SK-N-SH treated with all-trans-retinoic acid at 6 μM for 48 hours (cell line): ENCODE measurements around the gene PTPRJ.

Experiments used
- ATAC-seq: fragments of 200-7000 bp; cut with Tn5 transposase; 3 replicates; pipeline ENCODE4 v1.9.1; 2020; ENCODE audit warnings: mild to moderate bottlenecking, moderate library complexity
- ARNTL ChIP-seq: fragments of 450-650 bp; formaldehyde crosslinking; IDR thresholded peaks from 2 replicates; pipeline ENCODE4 v1.5.0; 2020; ENCODE audit warnings: low read depth, mild to moderate bottlenecking, moderate library complexity, borderline replicate concordance
- BACH2 ChIP-seq: fragments of 250-450 bp; sonication (Bioruptor Pico); IDR thresholded peaks from 2 replicates; pipeline ENCODE4 v1.9.0; 2021; ENCODE audit warnings: mild to moderate bottlenecking, borderline replicate concordance
- CSDC2 ChIP-seq: fragments of 250-450 bp; sonication (Bioruptor Pico); IDR thresholded peaks from 2 replicates; pipeline ENCODE4 v1.5.0; 2020; ENCODE audit warnings: mild to moderate bottlenecking, moderate library complexity
- GLIS3 ChIP-seq: fragments of 250-450 bp; sonication (Bioruptor Pico); IDR thresholded peaks from 2 replicates; pipeline ENCODE4 v1.5.0; 2020; ENCODE audit warnings: mild to moderate bottlenecking, moderate library complexity
- ISL1 ChIP-seq: fragments of 250-450 bp; sonication (Bioruptor Pico); IDR thresholded peaks from 2 replicates; pipeline ENCODE4 v2.1.2; 2022; ENCODE audit warnings: mild to moderate bottlenecking, moderate library complexity
- TCF4 ChIP-seq: fragments of 250-450 bp; sonication (Bioruptor Pico); IDR thresholded peaks from 2 replicates; pipeline ENCODE4 v1.8.0; 2021; ENCODE audit warnings: mild to moderate bottlenecking, moderate library complexity, borderline replicate concordance
- ZC3H10 ChIP-seq: fragments of 250-450 bp; sonication (Bioruptor Pico); IDR thresholded peaks from 2 replicates; pipeline ENCODE4 v1.5.1; 2021; ENCODE audit warnings: mild to moderate bottlenecking, moderate library complexity
- ZFP3 ChIP-seq: fragments of 250-450 bp; sonication (Bioruptor Pico); IDR thresholded peaks from 2 replicates; pipeline ENCODE4 v1.5.0; 2020; ENCODE audit warnings: mild to moderate bottlenecking, moderate library complexity
- ZFP30 ChIP-seq: fragments of 450-650 bp; formaldehyde crosslinking; IDR thresholded peaks from 2 replicates; pipeline ENCODE4 v1.5.0; 2022; ENCODE audit warnings: mild to moderate bottlenecking, moderate library complexity
- ZNF565 ChIP-seq: fragments of 450-650 bp; formaldehyde crosslinking; conservative IDR thresholded peaks from 2 replicates; pipeline ENCODE4 v1.5.0; 2020; ENCODE audit warnings: low read depth, mild to moderate bottlenecking, moderate library complexity
- ZNF70 ChIP-seq: fragments of 450-650 bp; formaldehyde crosslinking; IDR thresholded peaks from 2 replicates; pipeline ENCODE4 v1.5.0; 2020; ENCODE audit warnings: mild to moderate bottlenecking, moderate library complexity
- ZNF8 ChIP-seq: fragments of 450-650 bp; formaldehyde crosslinking; IDR thresholded peaks from 2 replicates; pipeline ENCODE4 v1.5.0; 2020; ENCODE audit warnings: mild to moderate bottlenecking, moderate library complexity
- TF ChIP-seq, protein P1 (sequence below): fragments of 250-450 bp; sonication (Bioruptor Pico); IDR thresholded peaks from 2 replicates; pipeline ENCODE4 v1.5.1; 2020; ENCODE audit warnings: low read depth, mild to moderate bottlenecking, moderate library complexity
- TF ChIP-seq, protein P2 (sequence below): fragments of 250-450 bp; sonication (Bioruptor Pico); IDR thresholded peaks from 2 replicates; pipeline ENCODE4 v1.5.0; 2020; ENCODE audit warnings: mild to moderate bottlenecking, moderate library complexity
- TF ChIP-seq, protein P3 (sequence below): fragments of 250-450 bp; sonication (Bioruptor Pico); IDR thresholded peaks from 2 replicates; pipeline ENCODE4 v1.5.1; 2021; ENCODE audit warnings: mild to moderate bottlenecking, moderate library complexity
- TF ChIP-seq, protein P4 (sequence below): fragments of 250-450 bp; sonication (Bioruptor Pico); IDR thresholded peaks from 2 replicates; pipeline ENCODE4 v1.8.0; 2020; ENCODE audit warnings: mild to moderate bottlenecking, moderate library complexity, borderline replicate concordance
- TF ChIP-seq, protein P5 (sequence below): fragments of 250-450 bp; sonication (Bioruptor Pico); IDR thresholded peaks from 2 replicates; pipeline ENCODE4 v1.8.0; 2021; ENCODE audit warnings: low read depth, mild to moderate bottlenecking, moderate library complexity, borderline replicate concordance

PTPRJ gene

DNA sequence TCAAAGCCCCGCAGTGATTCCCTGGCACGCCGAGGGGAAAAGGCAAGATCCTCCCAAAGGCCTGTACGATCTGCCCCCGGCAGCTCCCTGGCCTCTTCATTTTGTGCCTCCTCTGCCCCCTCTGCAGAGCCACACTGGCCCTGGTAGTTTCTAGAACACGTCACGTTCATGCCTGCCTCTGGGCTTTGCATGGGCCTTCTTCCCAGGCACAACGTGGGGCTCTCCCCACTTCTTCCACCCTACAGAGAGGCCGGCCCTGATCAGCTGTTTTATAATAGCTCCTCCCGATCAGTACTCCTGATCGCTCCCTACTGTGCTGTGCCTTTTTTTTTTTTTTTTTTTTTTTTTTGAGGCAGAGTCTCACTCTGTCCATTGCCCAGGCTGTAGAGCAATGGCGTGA is 78.4 kb downstream of the PTPRJ start:
- TF ChIP-seq, protein P1, sequence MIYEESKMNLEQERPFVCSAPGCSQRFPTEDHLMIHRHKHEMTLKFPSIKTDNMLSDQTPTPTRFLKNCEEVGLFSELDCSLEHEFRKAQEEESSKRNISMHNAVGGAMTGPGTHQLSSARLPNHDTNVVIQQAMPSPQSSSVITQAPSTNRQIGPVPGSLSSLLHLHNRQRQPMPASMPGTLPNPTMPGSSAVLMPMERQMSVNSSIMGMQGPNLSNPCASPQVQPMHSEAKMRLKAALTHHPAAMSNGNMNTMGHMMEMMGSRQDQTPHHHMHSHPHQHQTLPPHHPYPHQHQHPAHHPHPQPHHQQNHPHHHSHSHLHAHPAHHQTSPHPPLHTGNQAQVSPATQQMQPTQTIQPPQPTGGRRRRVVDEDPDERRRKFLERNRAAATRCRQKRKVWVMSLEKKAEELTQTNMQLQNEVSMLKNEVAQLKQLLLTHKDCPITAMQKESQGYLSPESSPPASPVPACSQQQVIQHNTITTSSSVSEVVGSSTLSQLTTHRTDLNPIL (CRISPR knock-in tag): no peak
- TF ChIP-seq ISL1 (no peak), TCF4 (CRISPR knock-in tag) (no peak), ARNTL (CRISPR knock-in tag) (no peak), ZFP30 (CRISPR knock-in tag) (no peak), ZNF8 (CRISPR knock-in tag) (no peak), ZNF565 (CRISPR knock-in tag) (no peak), GLIS3 (CRISPR knock-in tag) (no peak)
- TF ChIP-seq, protein P2, sequence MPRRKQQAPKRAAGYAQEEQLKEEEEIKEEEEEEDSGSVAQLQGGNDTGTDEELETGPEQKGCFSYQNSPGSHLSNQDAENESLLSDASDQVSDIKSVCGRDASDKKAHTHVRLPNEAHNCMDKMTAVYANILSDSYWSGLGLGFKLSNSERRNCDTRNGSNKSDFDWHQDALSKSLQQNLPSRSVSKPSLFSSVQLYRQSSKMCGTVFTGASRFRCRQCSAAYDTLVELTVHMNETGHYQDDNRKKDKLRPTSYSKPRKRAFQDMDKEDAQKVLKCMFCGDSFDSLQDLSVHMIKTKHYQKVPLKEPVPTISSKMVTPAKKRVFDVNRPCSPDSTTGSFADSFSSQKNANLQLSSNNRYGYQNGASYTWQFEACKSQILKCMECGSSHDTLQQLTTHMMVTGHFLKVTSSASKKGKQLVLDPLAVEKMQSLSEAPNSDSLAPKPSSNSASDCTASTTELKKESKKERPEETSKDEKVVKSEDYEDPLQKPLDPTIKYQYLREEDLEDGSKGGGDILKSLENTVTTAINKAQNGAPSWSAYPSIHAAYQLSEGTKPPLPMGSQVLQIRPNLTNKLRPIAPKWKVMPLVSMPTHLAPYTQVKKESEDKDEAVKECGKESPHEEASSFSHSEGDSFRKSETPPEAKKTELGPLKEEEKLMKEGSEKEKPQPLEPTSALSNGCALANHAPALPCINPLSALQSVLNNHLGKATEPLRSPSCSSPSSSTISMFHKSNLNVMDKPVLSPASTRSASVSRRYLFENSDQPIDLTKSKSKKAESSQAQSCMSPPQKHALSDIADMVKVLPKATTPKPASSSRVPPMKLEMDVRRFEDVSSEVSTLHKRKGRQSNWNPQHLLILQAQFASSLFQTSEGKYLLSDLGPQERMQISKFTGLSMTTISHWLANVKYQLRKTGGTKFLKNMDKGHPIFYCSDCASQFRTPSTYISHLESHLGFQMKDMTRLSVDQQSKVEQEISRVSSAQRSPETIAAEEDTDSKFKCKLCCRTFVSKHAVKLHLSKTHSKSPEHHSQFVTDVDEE (CRISPR knock-in tag): no peak

DNA sequence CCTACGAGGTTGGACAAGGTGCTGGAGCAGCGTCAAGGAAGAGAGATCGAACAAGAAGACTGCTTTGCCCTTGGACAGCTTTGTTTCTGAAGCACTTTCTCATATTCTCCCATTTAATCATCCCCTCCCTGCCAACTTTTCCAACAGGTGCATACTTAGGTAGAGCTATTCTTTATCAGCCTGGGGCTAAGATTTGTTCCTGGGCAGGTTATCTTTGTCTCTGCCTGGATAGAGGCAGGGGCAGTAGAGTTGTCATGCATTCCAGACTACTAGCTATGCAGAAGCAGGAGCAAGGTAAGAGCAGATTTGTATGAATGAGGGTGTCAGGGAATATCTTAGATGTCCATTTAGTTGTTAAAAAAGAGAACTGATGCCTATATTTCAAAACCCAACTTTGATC is 82.3 kb downstream of the PTPRJ start:
- TF ChIP-seq TCF4 (CRISPR knock-in tag): no peak
- no peak for TF ChIP-seq ZNF70 (CRISPR knock-in tag)
- TF ChIP-seq ISL1: no peak
- TF ChIP-seq ZFP30 (CRISPR knock-in tag): no peak
- TF ChIP-seq, protein P3, sequence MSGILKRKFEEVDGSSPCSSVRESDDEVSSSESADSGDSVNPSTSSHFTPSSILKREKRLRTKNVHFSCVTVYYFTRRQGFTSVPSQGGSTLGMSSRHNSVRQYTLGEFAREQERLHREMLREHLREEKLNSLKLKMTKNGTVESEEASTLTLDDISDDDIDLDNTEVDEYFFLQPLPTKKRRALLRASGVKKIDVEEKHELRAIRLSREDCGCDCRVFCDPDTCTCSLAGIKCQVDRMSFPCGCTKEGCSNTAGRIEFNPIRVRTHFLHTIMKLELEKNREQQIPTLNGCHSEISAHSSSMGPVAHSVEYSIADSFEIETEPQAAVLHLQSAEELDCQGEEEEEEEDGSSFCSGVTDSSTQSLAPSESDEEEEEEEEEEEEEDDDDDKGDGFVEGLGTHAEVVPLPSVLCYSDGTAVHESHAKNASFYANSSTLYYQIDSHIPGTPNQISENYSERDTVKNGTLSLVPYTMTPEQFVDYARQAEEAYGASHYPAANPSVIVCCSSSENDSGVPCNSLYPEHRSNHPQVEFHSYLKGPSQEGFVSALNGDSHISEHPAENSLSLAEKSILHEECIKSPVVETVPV (CRISPR knock-in tag): no peak
- TF ChIP-seq ZFP3 (CRISPR knock-in tag): no peak
- no peak for TF ChIP-seq CSDC2 (CRISPR knock-in tag)
- TF ChIP-seq, protein P4, sequence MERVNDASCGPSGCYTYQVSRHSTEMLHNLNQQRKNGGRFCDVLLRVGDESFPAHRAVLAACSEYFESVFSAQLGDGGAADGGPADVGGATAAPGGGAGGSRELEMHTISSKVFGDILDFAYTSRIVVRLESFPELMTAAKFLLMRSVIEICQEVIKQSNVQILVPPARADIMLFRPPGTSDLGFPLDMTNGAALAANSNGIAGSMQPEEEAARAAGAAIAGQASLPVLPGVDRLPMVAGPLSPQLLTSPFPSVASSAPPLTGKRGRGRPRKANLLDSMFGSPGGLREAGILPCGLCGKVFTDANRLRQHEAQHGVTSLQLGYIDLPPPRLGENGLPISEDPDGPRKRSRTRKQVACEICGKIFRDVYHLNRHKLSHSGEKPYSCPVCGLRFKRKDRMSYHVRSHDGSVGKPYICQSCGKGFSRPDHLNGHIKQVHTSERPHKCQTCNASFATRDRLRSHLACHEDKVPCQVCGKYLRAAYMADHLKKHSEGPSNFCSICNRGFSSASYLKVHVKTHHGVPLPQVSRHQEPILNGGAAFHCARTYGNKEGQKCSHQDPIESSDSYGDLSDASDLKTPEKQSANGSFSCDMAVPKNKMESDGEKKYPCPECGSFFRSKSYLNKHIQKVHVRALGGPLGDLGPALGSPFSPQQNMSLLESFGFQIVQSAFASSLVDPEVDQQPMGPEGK (CRISPR knock-in tag): no peak
- TF ChIP-seq ZC3H10 (CRISPR knock-in tag): no peak
- no peak for TF ChIP-seq ZNF565 (CRISPR knock-in tag)
- TF ChIP-seq GLIS3 (CRISPR knock-in tag): no peak
- TF ChIP-seq, all 23 proteins: peak for 0
- no peak for ATAC-seq

More for the DNA sequence above, 78.4 kb downstream of the PTPRJ start:
- ATAC-seq: no peak

DNA sequence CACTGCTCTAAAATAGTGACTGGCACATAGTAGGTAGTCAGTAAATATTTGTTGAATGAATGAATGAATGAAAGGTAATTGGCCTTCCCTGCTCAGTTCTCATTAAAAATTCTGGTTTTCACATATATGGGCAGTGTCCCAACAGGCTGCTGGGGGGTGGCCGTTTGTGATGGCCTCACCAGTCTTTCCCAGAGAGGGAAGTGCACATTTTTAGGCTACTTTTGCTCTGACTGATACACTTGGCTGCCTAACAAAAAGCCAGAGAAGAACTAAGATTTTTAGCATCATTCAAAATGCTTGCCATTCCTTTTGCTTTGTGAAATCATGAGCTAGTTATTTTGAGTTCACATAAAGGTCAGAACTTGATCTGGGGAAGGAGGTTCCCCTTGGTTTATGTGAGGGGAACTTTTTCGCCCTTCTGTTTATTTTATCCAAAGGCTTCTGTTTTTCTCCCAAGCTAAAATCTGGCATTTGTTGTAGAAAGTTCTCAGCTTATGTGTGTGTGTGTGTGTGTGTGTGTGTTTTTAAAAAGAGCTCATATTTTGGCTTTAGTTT is 83.1 kb downstream of the PTPRJ start:
- ATAC-seq: peak; percentile 78

More for the DNA sequence above, 83.1 kb downstream of the PTPRJ start:
- TF ChIP-seq ZFP3 (CRISPR knock-in tag) (no peak), BACH2 (no peak), ISL1 (peak; percentile 49; the same call in 1 of the 2 replicates), TCF4 (CRISPR knock-in tag) (no peak)
- TF ChIP-seq, protein P5, sequence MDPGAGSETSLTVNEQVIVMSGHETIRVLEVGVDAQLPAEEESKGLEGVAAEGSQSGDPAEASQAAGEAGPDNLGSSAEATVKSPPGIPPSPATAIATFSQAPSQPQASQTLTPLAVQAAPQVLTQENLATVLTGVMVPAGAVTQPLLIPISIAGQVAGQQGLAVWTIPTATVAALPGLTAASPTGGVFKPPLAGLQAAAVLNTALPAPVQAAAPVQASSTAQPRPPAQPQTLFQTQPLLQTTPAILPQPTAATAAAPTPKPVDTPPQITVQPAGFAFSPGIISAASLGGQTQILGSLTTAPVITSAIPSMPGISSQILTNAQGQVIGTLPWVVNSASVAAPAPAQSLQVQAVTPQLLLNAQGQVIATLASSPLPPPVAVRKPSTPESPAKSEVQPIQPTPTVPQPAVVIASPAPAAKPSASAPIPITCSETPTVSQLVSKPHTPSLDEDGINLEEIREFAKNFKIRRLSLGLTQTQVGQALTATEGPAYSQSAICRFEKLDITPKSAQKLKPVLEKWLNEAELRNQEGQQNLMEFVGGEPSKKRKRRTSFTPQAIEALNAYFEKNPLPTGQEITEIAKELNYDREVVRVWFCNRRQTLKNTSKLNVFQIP: 0 out of 2 replicates have a peak, but pooled peaks have one; percentile 23
- TF ChIP-seq, protein P4 (CRISPR knock-in tag): no peak
